ENCODE measurements around the gene SREBF2. TPM values are rescaled to one million over a fixed set of nuclear protein-coding genes. Genes with fewer than 3 reads are reported as not detected.

The SREBF2 gene
- total and polyA plus RNA-seq, 9 of the 15 experiments (the other 6 are each of a cell fraction or from before 2014, with no cell fraction given): 1.1 to 84.2 (median 26.9) TPM

DNA sequence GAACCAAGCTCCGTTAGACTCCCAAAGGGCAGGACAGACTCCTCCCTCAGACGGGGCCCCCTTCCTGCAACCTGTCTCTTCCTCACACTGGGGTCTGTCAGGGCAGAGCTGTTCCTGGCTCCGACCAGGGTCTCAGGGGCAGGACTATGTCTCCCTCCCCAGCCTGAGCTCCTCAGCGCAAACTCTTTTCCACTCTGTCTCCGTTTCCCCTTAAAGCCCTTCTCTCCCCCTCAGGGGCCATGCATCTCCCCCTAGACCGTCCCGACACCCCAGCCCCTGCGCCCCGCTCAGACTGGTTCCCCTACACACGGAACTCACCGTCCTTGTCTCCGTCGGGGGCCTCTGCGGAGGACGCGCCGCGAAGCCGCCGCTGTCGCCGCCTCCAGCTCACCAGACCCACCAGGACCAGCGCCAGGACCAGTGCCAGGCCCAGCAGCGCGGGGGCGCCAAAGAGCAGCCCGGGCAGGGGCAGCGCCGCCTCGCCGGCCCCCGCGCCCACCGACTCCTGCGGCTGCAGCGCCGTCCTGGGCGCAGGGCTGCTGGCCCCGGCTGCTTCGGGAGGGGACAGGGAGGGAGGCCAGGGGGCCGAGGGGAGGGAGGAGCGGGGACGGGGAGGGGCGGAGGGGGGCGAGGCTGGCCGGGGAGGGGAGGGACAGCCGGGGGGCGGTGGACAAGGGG, 93.0 kb downstream of the SREBF2 start:
- ATAC-seq (peak; percentile 87), DNase-seq (ENCODE audit: extremely low read depth in 1 of 4, low spot score in 3 of 4) (peak; percentile 74 to 78 (median 77)), FAIRE-seq (no peak)
- in situ Hi-C loops (cut with MboI): no loop called here
- Histone ChIP-seq H3K9me1 (ENCODE audit: control insufficient read depth, insufficient read depth, low read length) (no peaks in the 10 kb centered on the region), H3K9ac (ENCODE audit: insufficient read depth in 1 of 2, low read depth in 2 of 2, low read length in 2 of 2) (peak overlapping the region; percentile 56 to 86; a peak in 3 of 4 replicates), H2AFZ (ENCODE audit: low read depth, low read length) (peak overlapping the region; percentile 66), H3K27ac (ENCODE audit: extremely low read depth, low read depth, low read length) (no peak overlapping the region), H4K20me1 (replicated peaks; ENCODE audit: control insufficient read depth, insufficient read depth, low read length) (no peaks in the 10 kb centered on the region), H3K36me3 (ENCODE audit: control insufficient read depth, insufficient read depth, low read length) (no peaks in the 10 kb centered on the region), H3K27me3 (ENCODE audit: control insufficient read depth in 2 of 2, insufficient read depth in 2 of 2, low read length in 2 of 2) (no peaks in the 10 kb centered on the region), H3K9me3 (replicated peaks; ENCODE audit: control insufficient read depth, insufficient read depth, low read depth, low read length) (no peaks in the 10 kb centered on the region), H3K4me2 (ENCODE audit: insufficient read depth, low read length) (peak overlapping the region; percentile 69), H3K4me1 (replicated peaks in 1 of 2; ENCODE audit: control insufficient read depth in 2 of 2, insufficient read depth in 2 of 2, low read length in 2 of 2) (peaks cover 6 to 57% of the 10 kb centered on the region in 2 experiments; a peak in 4 of 5 replicates), H3K79me2 (ENCODE audit: control insufficient read depth, insufficient read depth, low read length) (no peaks in the 10 kb centered on the region), H3K4me3 (peak overlapping the region; percentile 42)
- CTCF ChIA-PET (ENCODE audit: low intra/inter-chr PET ratio): no interaction called here
- intact Hi-C loops (cut with micrococcal nuclease): no loop called here
- 6% methylated on average over 22 of the region's 48 CpGs for WGBS (ENCODE audit: insufficient coverage, low coverage, missing lambda C conversion rate)
- BruUV-seq (replicated peaks): no TSS peak
- POLR2A ChIA-PET: interaction anchor here (0.6 to 1.7 kb wide), 5 partner anchors 9 to 71 kb away, joined by 3 to 5 read pairs (median 3); no protein-coding TSS in a partner anchor
- TF ChIP-seq CBX2 (IDR thresholded peaks at IDR 0.05; ENCODE audit: insufficient read depth, low read length, poor library complexity, severe bottlenecking) (no peak), ZSCAN29 (IDR thresholded peaks at IDR 0.05) (no peak)
- TF ChIP-seq, protein P1, sequence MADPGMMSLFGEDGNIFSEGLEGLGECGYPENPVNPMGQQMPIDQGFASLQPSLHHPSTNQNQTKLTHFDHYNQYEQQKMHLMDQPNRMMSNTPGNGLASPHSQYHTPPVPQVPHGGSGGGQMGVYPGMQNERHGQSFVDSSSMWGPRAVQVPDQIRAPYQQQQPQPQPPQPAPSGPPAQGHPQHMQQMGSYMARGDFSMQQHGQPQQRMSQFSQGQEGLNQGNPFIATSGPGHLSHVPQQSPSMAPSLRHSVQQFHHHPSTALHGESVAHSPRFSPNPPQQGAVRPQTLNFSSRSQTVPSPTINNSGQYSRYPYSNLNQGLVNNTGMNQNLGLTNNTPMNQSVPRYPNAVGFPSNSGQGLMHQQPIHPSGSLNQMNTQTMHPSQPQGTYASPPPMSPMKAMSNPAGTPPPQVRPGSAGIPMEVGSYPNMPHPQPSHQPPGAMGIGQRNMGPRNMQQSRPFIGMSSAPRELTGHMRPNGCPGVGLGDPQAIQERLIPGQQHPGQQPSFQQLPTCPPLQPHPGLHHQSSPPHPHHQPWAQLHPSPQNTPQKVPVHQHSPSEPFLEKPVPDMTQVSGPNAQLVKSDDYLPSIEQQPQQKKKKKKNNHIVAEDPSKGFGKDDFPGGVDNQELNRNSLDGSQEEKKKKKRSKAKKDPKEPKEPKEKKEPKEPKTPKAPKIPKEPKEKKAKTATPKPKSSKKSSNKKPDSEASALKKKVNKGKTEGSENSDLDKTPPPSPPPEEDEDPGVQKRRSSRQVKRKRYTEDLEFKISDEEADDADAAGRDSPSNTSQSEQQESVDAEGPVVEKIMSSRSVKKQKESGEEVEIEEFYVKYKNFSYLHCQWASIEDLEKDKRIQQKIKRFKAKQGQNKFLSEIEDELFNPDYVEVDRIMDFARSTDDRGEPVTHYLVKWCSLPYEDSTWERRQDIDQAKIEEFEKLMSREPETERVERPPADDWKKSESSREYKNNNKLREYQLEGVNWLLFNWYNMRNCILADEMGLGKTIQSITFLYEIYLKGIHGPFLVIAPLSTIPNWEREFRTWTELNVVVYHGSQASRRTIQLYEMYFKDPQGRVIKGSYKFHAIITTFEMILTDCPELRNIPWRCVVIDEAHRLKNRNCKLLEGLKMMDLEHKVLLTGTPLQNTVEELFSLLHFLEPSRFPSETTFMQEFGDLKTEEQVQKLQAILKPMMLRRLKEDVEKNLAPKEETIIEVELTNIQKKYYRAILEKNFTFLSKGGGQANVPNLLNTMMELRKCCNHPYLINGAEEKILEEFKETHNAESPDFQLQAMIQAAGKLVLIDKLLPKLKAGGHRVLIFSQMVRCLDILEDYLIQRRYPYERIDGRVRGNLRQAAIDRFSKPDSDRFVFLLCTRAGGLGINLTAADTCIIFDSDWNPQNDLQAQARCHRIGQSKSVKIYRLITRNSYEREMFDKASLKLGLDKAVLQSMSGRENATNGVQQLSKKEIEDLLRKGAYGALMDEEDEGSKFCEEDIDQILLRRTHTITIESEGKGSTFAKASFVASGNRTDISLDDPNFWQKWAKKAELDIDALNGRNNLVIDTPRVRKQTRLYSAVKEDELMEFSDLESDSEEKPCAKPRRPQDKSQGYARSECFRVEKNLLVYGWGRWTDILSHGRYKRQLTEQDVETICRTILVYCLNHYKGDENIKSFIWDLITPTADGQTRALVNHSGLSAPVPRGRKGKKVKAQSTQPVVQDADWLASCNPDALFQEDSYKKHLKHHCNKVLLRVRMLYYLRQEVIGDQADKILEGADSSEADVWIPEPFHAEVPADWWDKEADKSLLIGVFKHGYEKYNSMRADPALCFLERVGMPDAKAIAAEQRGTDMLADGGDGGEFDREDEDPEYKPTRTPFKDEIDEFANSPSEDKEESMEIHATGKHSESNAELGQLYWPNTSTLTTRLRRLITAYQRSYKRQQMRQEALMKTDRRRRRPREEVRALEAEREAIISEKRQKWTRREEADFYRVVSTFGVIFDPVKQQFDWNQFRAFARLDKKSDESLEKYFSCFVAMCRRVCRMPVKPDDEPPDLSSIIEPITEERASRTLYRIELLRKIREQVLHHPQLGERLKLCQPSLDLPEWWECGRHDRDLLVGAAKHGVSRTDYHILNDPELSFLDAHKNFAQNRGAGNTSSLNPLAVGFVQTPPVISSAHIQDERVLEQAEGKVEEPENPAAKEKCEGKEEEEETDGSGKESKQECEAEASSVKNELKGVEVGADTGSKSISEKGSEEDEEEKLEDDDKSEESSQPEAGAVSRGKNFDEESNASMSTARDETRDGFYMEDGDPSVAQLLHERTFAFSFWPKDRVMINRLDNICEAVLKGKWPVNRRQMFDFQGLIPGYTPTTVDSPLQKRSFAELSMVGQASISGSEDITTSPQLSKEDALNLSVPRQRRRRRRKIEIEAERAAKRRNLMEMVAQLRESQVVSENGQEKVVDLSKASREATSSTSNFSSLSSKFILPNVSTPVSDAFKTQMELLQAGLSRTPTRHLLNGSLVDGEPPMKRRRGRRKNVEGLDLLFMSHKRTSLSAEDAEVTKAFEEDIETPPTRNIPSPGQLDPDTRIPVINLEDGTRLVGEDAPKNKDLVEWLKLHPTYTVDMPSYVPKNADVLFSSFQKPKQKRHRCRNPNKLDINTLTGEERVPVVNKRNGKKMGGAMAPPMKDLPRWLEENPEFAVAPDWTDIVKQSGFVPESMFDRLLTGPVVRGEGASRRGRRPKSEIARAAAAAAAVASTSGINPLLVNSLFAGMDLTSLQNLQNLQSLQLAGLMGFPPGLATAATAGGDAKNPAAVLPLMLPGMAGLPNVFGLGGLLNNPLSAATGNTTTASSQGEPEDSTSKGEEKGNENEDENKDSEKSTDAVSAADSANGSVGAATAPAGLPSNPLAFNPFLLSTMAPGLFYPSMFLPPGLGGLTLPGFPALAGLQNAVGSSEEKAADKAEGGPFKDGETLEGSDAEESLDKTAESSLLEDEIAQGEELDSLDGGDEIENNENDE (IDR thresholded peaks at IDR 0.05; ENCODE audit: low read depth, low read length): no peak
- TF ChIP-seq, protein P2, sequence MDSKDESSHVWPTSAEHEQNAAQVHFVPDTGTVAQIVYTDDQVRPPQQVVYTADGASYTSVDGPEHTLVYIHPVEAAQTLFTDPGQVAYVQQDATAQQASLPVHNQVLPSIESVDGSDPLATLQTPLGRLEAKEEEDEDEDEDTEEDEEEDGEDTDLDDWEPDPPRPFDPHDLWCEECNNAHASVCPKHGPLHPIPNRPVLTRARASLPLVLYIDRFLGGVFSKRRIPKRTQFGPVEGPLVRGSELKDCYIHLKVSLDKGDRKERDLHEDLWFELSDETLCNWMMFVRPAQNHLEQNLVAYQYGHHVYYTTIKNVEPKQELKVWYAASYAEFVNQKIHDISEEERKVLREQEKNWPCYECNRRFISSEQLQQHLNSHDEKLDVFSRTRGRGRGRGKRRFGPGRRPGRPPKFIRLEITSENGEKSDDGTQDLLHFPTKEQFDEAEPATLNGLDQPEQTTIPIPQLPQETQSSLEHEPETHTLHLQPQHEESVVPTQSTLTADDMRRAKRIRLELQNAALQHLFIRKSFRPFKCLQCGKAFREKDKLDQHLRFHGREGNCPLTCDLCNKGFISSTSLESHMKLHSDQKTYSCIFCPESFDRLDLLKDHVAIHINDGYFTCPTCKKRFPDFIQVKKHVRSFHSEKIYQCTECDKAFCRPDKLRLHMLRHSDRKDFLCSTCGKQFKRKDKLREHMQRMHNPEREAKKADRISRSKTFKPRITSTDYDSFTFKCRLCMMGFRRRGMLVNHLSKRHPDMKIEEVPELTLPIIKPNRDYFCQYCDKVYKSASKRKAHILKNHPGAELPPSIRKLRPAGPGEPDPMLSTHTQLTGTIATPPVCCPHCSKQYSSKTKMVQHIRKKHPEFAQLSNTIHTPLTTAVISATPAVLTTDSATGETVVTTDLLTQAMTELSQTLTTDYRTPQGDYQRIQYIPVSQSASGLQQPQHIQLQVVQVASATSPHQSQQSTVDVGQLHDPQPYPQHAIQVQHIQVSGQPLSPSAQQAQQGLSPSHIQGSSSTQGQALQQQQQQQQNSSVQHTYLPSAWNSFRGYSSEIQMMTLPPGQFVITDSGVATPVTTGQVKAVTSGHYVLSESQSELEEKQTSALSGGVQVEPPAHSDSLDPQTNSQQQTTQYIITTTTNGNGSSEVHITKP (IDR thresholded peaks at IDR 0.05; ENCODE audit: partially characterized antibody): no peak
